HepG2 (cell line): ENCODE results near the gene FIBP. TPM values are rescaled to one million over a fixed set of nuclear protein-coding genes. Genes with fewer than 3 reads are reported as not detected.

Source experiments
- ETS1 ChIP-seq: sonication (generic); formaldehyde crosslinking; IDR thresholded peaks from 2 replicates; pipeline ENCODE4 v1.4.0; 2020; ENCODE audit warnings: missing genetic modification reagents
- JUN ChIP-seq: sonication (generic); formaldehyde crosslinking; IDR thresholded peaks from 2 replicates; pipeline ENCODE4 v1.4.0; 2020; ENCODE audit warnings: mild to moderate bottlenecking, missing genetic modification reagents
- PBX2 ChIP-seq: IDR thresholded peaks from 2 replicates; pipeline ENCODE4 v1.6.1; 2016; ENCODE audit warnings: control low read depth
- PLRG1 ChIP-seq: fragments of 450-650 bp; conservative IDR thresholded peaks from 2 replicates; pipeline ENCODE4 v1.6.1; 2016
- POLR2G ChIP-seq: fragments of 200-400 bp; formaldehyde crosslinking; IDR thresholded peaks from 2 replicates; pipeline ENCODE4 v1.6.1; 2018; ENCODE audit warnings: mild to moderate bottlenecking, low read depth, low read length, moderate library complexity
- RNF219 ChIP-seq: sonication (generic); formaldehyde crosslinking; IDR thresholded peaks from 2 replicates; pipeline ENCODE4 v1.5.0; 2020; ENCODE audit warnings: mild to moderate bottlenecking, missing genetic modification reagents
- ZBTB38 ChIP-seq: sonication (generic); formaldehyde crosslinking; IDR thresholded peaks from 2 replicates; pipeline ENCODE4 v1.5.1; 2020; ENCODE audit warnings: mild to moderate bottlenecking, missing genetic modification reagents
- ZBTB40 ChIP-seq, 2 experiments: fragments of 450-650 bp in 1 of 2; sonication (generic) in 1 of 2; formaldehyde crosslinking in 1 of 2; IDR thresholded peaks; 2 replicates each; pipeline versions ENCODE4 v1.6.1 to v1.8.0; 2016 to 2022; ENCODE audit warnings: antibody characterized with exemption in 1 of 2, mild to moderate bottlenecking in 1 of 2, missing genetic modification reagents in 1 of 2
- ZNF263 ChIP-seq: sonication (generic); formaldehyde crosslinking; IDR thresholded peaks from 2 replicates; pipeline ENCODE4 v1.4.0; 2020; ENCODE audit warnings: missing genetic modification reagents
- ZNF280B ChIP-seq: sonication (generic); formaldehyde crosslinking; IDR thresholded peaks from 2 replicates; pipeline ENCODE4 v1.5.0; 2020; ENCODE audit warnings: missing genetic modification reagents, mild to moderate bottlenecking, borderline replicate concordance
- ZNF343 ChIP-seq: sonication (generic); formaldehyde crosslinking; IDR thresholded peaks from 2 replicates; pipeline ENCODE4 v1.4.0; 2020; ENCODE audit warnings: mild to moderate bottlenecking, missing genetic modification reagents
- ZNF879 ChIP-seq: sonication (generic); formaldehyde crosslinking; IDR thresholded peaks from 2 replicates; pipeline ENCODE4 v1.8.1; 2023; ENCODE audit warnings: missing genetic modification reagents
- ZZZ3 ChIP-seq: sonication (generic); formaldehyde crosslinking; IDR thresholded peaks from 2 replicates; pipeline ENCODE4 v1.4.0; 2020; ENCODE audit warnings: missing genetic modification reagents, mild to moderate bottlenecking, borderline replicate concordance
- polyA plus RNA-seq, 8 experiments: library from polyadenylated mRNA; depleted of rRNA in 3 of 8; stranded (reverse) in 7 of 8; unstranded in 1 of 8; fragments of >200 nt; fragmentation: Illumina TruSeq in 4 of 8; extraction: Trizol in 4 of 8; gene quantifications; 2 replicates each; pipeline versions ENCODE4 v1.2.1 to v1.2.3, GENCODE V29; 2011 to 2016; ENCODE audit warnings: low read depth in 4 of 8, missing spikeins in 1 of 8, mixed read lengths in 1 of 8; ENCODE audit not compliant: insufficient read depth in 1 of 8
- total RNA-seq, 5 experiments: library from RNA; depleted of rRNA; stranded (reverse); fragments of >200 nt; fragmentation: Illumina TruSeq; extraction: Trizol; gene quantifications; 2 replicates each; pipeline ENCODE4 v1.2.3, GENCODE V29; 2016; ENCODE audit warnings: low read depth in 1 of 5

Gene FIBP
- total and polyA plus RNA-seq, 2 of the 13 experiments (the other 11 are each of a cell fraction or from before 2014, with no cell fraction given), result 42.9 to 62.1 TPM

- no peak for TF ChIP-seq PBX2
- no peak for TF ChIP-seq PLRG1
- TF ChIP-seq JUN, result no peak
- no peak for TF ChIP-seq ZNF879 (CRISPR knock-in tag)
- no peak for TF ChIP-seq ZBTB40 (IDR thresholded peaks at IDR 0.05)
- peak; percentile 41; the same call in 1 of the 2 replicates for TF ChIP-seq ZBTB40 (CRISPR knock-in tag; IDR thresholded peaks at IDR 0.05)
- no peak for TF ChIP-seq RNF219 (CRISPR knock-in tag)
- TF ChIP-seq ETS1, result no peak
- peak; percentile 56; the same call in 1 of the 2 replicates for TF ChIP-seq ZNF280B (CRISPR knock-in tag)
- TF ChIP-seq ZBTB38, result no peak; the same call in 1 of the 2 replicates
- TF ChIP-seq ZZZ3 (CRISPR knock-in tag), result peak; percentile 61; the same call in 1 of the 2 replicates
- TF ChIP-seq ZNF263 (CRISPR knock-in tag), result 0 out of 2 replicates have a peak, but pooled peaks have one; percentile 37
- 0 out of 2 replicates have a peak, but pooled peaks have one; percentile 31 for TF ChIP-seq ZNF343 (CRISPR knock-in tag)
- TF ChIP-seq POLR2G, result no peak
Measured at GRCh38 chr11:65849771-65850216, 38.5 kb downstream of the FIBP start (continued).
